ENCODE measurements around the gene TNK1.

The TNK1 gene

GRCh38 chr17:7413346-7413985, 32.6 kb downstream of the TNK1 start:
- DNase-seq = no peak

- no peak for DNase-seq
Measured at GRCh38 chr17:7414837-7415236, 33.9 kb downstream of the TNK1 start.

GRCh38 chr17:7415784-7416183, 34.9 kb downstream of the TNK1 start:
- DNase-seq = no peak

- no peak for DNase-seq
Measured at GRCh38 chr17:7416323-7416722, 35.4 kb downstream of the TNK1 start.

- no peak for DNase-seq
Measured at GRCh38 chr17:7417056-7417655, 36.3 kb downstream of the TNK1 start.

- no peak for DNase-seq
Measured at GRCh38 chr17:7418472-7419152, 37.7 kb downstream of the TNK1 start.

- DNase-seq = no peak
Measured at GRCh38 chr17:7419819-7420610, 39.1 kb downstream of the TNK1 start, which contains the start of gene SPEM1. Gene SPEM1, plus strand, starts transcription at chr17:7420324. Its CDS starts 61 bp downstream, at chr17:7420385.

GRCh38 chr17:7421186-7421585, 40.3 kb downstream of the TNK1 start:
- DNase-seq = no peak

- no peak for DNase-seq
Measured at GRCh38 chr17:7423679-7424078, 42.8 kb downstream of the TNK1 start.

- DNase-seq = no peak
Measured at GRCh38 chr17:7425316-7425715, 44.4 kb downstream of the TNK1 start, which contains the start of gene SPEM2. Gene SPEM2, plus strand, starts transcription at chr17:7425616. Its CDS starts 73 bp downstream, at chr17:7425689.

GRCh38 chr17:7425756-7426155, 44.9 kb downstream of the TNK1 start:
- DNase-seq = no peak

- no peak for DNase-seq
Measured at GRCh38 chr17:7426203-7426863, 45.4 kb downstream of the TNK1 start.

GRCh38 chr17:7426896-7427489, 46.1 kb downstream of the TNK1 start:
- no peak for DNase-seq

GRCh38 chr17:7427549-7427948, 46.7 kb downstream of the TNK1 start:
- DNase-seq = no peak

GRCh38 chr17:7428557-7428956, 47.7 kb downstream of the TNK1 start, which contains the start of gene SPEM3:
Gene SPEM3, plus strand, starts transcription at chr17:7428857. Its CDS starts 46 bp downstream, at chr17:7428903.
- no peak for DNase-seq

- DNase-seq = no peak
Measured at GRCh38 chr17:7429722-7430121, 48.8 kb downstream of the TNK1 start.

- no peak for DNase-seq
Measured at GRCh38 chr17:7431231-7431630, 50.3 kb downstream of the TNK1 start.

GRCh38 chr17:7432296-7432695, 51.4 kb downstream of the TNK1 start:
- no peak for DNase-seq

GRCh38 chr17:7435676-7436555, 55.0 kb downstream of the TNK1 start:
- DNase-seq = no peak

GRCh38 chr17:7436556-7437368, 55.9 kb downstream of the TNK1 start:
- peak; percentile 71 for DNase-seq

Data from 8988T (cell line).